Keratinocyte (primary cell): ENCODE results near the gene ITPKB. TPM values are rescaled to one million over a fixed set of nuclear protein-coding genes. Genes with fewer than 3 reads are reported as not detected.

Source experiments
- DNase-seq: peaks from one replicate; pipeline ENCODE4 v3.0.0-alpha.2; 2011; ENCODE audit warnings: low read depth, missing footprints, low spot score
- FAIRE-seq: peaks from 2 replicates; lab custom pipeline; 2011; peaks lifted over from hg19 to GRCh38; lab: Jason Lieb, UNC
- H2AFZ ChIP-seq: 2 replicates; pipeline ENCODE4 v1.6.0; 2012; ENCODE audit warnings: low read length, control low read depth, inconsistent platforms; ENCODE audit not compliant: control insufficient read depth
- H3K27ac ChIP-seq: 2 replicates; pipeline ENCODE4 v1.5.1; 2011; ENCODE audit warnings: low read length; ENCODE audit not compliant: control insufficient read depth, insufficient read depth
- H3K27me3 ChIP-seq: 3 replicates; pipeline ENCODE4 v1.6.0; 2011; ENCODE audit warnings: low read length; ENCODE audit not compliant: control insufficient read depth, insufficient read depth; ENCODE audit errors: extremely low read depth
- H3K36me3 ChIP-seq, 2 experiments: 2 replicates in 1 of 2; 3 replicates in 1 of 2; pipeline ENCODE4 v1.5.1; 2011; ENCODE audit warnings: low read length in 2 of 2, mild to moderate bottlenecking in 1 of 2; ENCODE audit not compliant: control insufficient read depth in 2 of 2, insufficient read depth in 2 of 2; ENCODE audit errors: extremely low read depth in 1 of 2
- H3K4me1 ChIP-seq: 3 replicates; pipeline ENCODE4 v1.5.1; 2011; ENCODE audit warnings: low read length; ENCODE audit not compliant: control insufficient read depth, insufficient read depth; ENCODE audit errors: extremely low read depth
- H3K4me2 ChIP-seq: 3 replicates; pipeline ENCODE4 v1.6.0; 2011; ENCODE audit warnings: low read depth, low read length; ENCODE audit not compliant: control insufficient read depth, insufficient read depth; ENCODE audit errors: extremely low read depth
- H3K4me3 ChIP-seq, 3 experiments: fragments of 200-600 bp in 1 of 3; sonication (generic) in 1 of 3; 2 replicates in 2 of 3; 3 replicates in 1 of 3; pipeline ENCODE4 v1.5.1; 2011 to 2016; ENCODE audit warnings: low read length in 3 of 3, mild to moderate bottlenecking in 3 of 3, control low read depth in 2 of 3, inconsistent platforms in 1 of 3, low read depth in 1 of 3, mixed read lengths in 1 of 3, mixed run types in 1 of 3, moderate library complexity in 1 of 3; ENCODE audit not compliant: control insufficient read depth in 2 of 3, insufficient read depth in 2 of 3; ENCODE audit errors: extremely low read depth in 1 of 3
- H3K79me2 ChIP-seq: 2 replicates; pipeline ENCODE4 v1.6.0; 2012; ENCODE audit warnings: low read length; ENCODE audit not compliant: control insufficient read depth, insufficient read depth
- H3K9ac ChIP-seq: 3 replicates; pipeline ENCODE4 v1.6.0; 2011; ENCODE audit warnings: low read length; ENCODE audit not compliant: control insufficient read depth, insufficient read depth; ENCODE audit errors: extremely low read depth
- H3K9me1 ChIP-seq: 3 replicates; pipeline ENCODE4 v1.6.0; 2011; ENCODE audit warnings: low read length; ENCODE audit not compliant: control insufficient read depth, insufficient read depth; ENCODE audit errors: extremely low read depth
- H3K9me3 ChIP-seq: 2 replicates; pipeline ENCODE4 v1.5.1; 2012; ENCODE audit warnings: low read depth, low read length; ENCODE audit not compliant: control insufficient read depth
- H4K20me1 ChIP-seq: 3 replicates; pipeline ENCODE4 v1.6.0; 2011; ENCODE audit warnings: low read length; ENCODE audit not compliant: control insufficient read depth, insufficient read depth; ENCODE audit errors: extremely low read depth
- CTCF ChIP-seq, 3 experiments: IDR thresholded peaks in 1 of 3; conservative IDR thresholded peaks in 1 of 3; optimal IDR thresholded peaks in 1 of 3; 2 replicates in 2 of 3; 3 replicates in 1 of 3; pipeline versions ENCODE3 to v1.5.1; 2011; ENCODE audit warnings: low read length in 3 of 3, mild to moderate bottlenecking in 3 of 3, moderate library complexity in 2 of 3, control low read depth in 1 of 3, inconsistent platforms in 1 of 3; ENCODE audit not compliant: insufficient read depth in 2 of 3; ENCODE audit errors: extremely low read depth in 1 of 3
- EZH2 ChIP-seq: IDR thresholded peaks from one replicate; pipeline ENCODE4 v1.6.1; 2012; ENCODE audit warnings: inconsistent platforms, mild to moderate bottlenecking, low read length, moderate library complexity
- dilution Hi-C: fragments of 300-500 bp; cut with MboI; formaldehyde crosslinking; loops from one replicate; pipeline ENCODE4 v1.7.0; 2020; ENCODE audit warnings: low sequenced_read_pairs; ENCODE audit not compliant: extremely low pct_ligation_motif_present
- polyA plus RNA-seq, 5 experiments: library from polyadenylated mRNA; depleted of rRNA in 3 of 5; stranded (reverse) in 3 of 5; stranded (forward) in 1 of 5; unstranded in 1 of 5; fragments of >200 nt; gene quantifications; 1 replicate in 1 of 5; 2 replicates in 3 of 5; 3 replicates in 1 of 5; pipeline versions ENCODE4 v1.2.1 to v1.2.3, GENCODE V29; 2011 to 2012; ENCODE audit warnings: missing spikeins in 2 of 5, low read depth in 1 of 5, low replicate concordance in 1 of 5

ITPKB gene
- polyA plus RNA-seq, 1 donor (not counting 4 experiments of a cell fraction or from before 2014, with no cell fraction given): 3.2 TPM

- H2AFZ ChIP-seq: no peak overlapping the region
- H4K20me1 ChIP-seq: peaks cover 3% of the 10 kb centered on the region
- no peaks in the 10 kb centered on the region for H3K9me3 ChIP-seq
- H3K9ac ChIP-seq: no peak overlapping the region
- peaks cover 12% of the 10 kb centered on the region for H3K79me2 ChIP-seq
- H3K27ac ChIP-seq: no peak overlapping the region
- TF ChIP-seq EZH2: no peak
- no peak for TF ChIP-seq CTCF (optimal IDR thresholded peaks at IDR 0.05 in 1 of 3, IDR thresholded peaks at IDR 0.05 in 1 of 3, conservative IDR thresholded peaks at IDR 0.05 in 1 of 3; ENCODE audit: extremely low read depth in 1 of 3, insufficient read depth in 2 of 3, low read length in 3 of 3)
- H3K4me3 ChIP-seq: no peak overlapping the region
- DNase-seq: no peak
- no peaks in the 10 kb centered on the region for H3K4me1 ChIP-seq
- dilution Hi-C loops: no loop called here
- H3K9me1 ChIP-seq: no peaks in the 10 kb centered on the region
- no peaks in the 10 kb centered on the region for H3K27me3 ChIP-seq
- H3K36me3 ChIP-seq: peaks cover 0 to 3% of the 10 kb centered on the region in 2 experiments
- FAIRE-seq: no peak
- H3K4me2 ChIP-seq: no peak overlapping the region
Observed at GRCh38 chr1:226723657-226724532, 15.2 kb downstream of the ITPKB start.

- Histone ChIP-seq H4K20me1 (peaks cover 3% of the 10 kb centered on the region), H3K4me1 (no peaks in the 10 kb centered on the region), H3K79me2 (peaks cover 8% of the 10 kb centered on the region)
Observed at GRCh38 chr1:226722901-226723656, 16.0 kb downstream of the ITPKB start.

More at GRCh38 chr1:226722901-226723656, 16.0 kb downstream of the ITPKB start:
- Histone ChIP-seq H3K36me3 (peaks cover 0 to 2% of the 10 kb centered on the region in 2 experiments), H3K9ac (no peak overlapping the region), H3K27me3 (no peaks in the 10 kb centered on the region), H3K4me2 (no peak overlapping the region), H2AFZ (no peak overlapping the region), H3K27ac (no peak overlapping the region), H3K4me3 (no peak overlapping the region), H3K9me3 (no peaks in the 10 kb centered on the region), H3K9me1 (no peaks in the 10 kb centered on the region)
- FAIRE-seq: no peak
- dilution Hi-C loops: no loop called here
- TF ChIP-seq EZH2 (no peak), CTCF (optimal IDR thresholded peaks at IDR 0.05 in 1 of 3, IDR thresholded peaks at IDR 0.05 in 1 of 3, conservative IDR thresholded peaks at IDR 0.05 in 1 of 3; ENCODE audit: extremely low read depth in 1 of 3, insufficient read depth in 2 of 3, low read length in 3 of 3) (no peak)
- no peak for DNase-seq
